Endodermal cell (in vitro differentiated cells): Measurements from ENCODE around the gene MT1M. TPM values are rescaled to one million over a fixed set of nuclear protein-coding genes. Genes with fewer than 3 reads are reported as not detected.
A peak's percentile ranks its signal among the peaks of the same experiment; 100 is the strongest.

Experiments
- DNase-seq: peaks from one replicate; pipeline ENCODE4 v3.0.0-alpha.2; 2017
- H3K27ac ChIP-seq: 2 replicates; pipeline ENCODE4 v1.5.1; 2013; ENCODE audit warnings: mild to moderate bottlenecking, low read depth, low read length, moderate library complexity
- H3K27me3 ChIP-seq: 2 replicates; pipeline ENCODE4 v1.6.1; 2013; ENCODE audit warnings: mild to moderate bottlenecking, low read length, moderate library complexity; ENCODE audit not compliant: insufficient read depth, control insufficient read depth, poor library complexity, severe bottlenecking
- H3K36me3 ChIP-seq: 2 replicates; pipeline ENCODE4 v1.7.0; 2013; ENCODE audit warnings: mild to moderate bottlenecking, low read length, moderate library complexity; ENCODE audit not compliant: control insufficient read depth, insufficient read depth
- H3K4me1 ChIP-seq: one replicate; pipeline ENCODE4 v1.7.0; 2013; ENCODE audit warnings: low read length; ENCODE audit not compliant: control insufficient read depth, insufficient read depth
- H3K4me3 ChIP-seq: 2 replicates; pipeline ENCODE4 v1.5.1; 2013; ENCODE audit warnings: mild to moderate bottlenecking, low read length, moderate library complexity
- H3K9ac ChIP-seq: 2 replicates; pipeline ENCODE4 v1.6.1; 2013; ENCODE audit warnings: mild to moderate bottlenecking, low read length, moderate library complexity; ENCODE audit not compliant: poor library complexity, severe bottlenecking; ENCODE audit errors: extremely low read depth
- H3K9me3 ChIP-seq: 2 replicates; pipeline ENCODE4 v1.6.1; 2013; ENCODE audit warnings: mild to moderate bottlenecking, low read length, moderate library complexity; ENCODE audit not compliant: control insufficient read depth
- H3K27ac Mint-ChIP-seq: 2 replicates; pipeline ENCODE4 v1.8.0; 2020; ENCODE audit warnings: mixed read lengths
- H3K27me3 Mint-ChIP-seq: 2 replicates; pipeline ENCODE4 v1.8.0; 2021; ENCODE audit warnings: mild to moderate bottlenecking, mixed read lengths; ENCODE audit not compliant: insufficient read depth
- H3K36me3 Mint-ChIP-seq: 2 replicates; pipeline ENCODE4 v1.8.0; 2020; ENCODE audit warnings: low read depth, mixed read lengths
- H3K4me1 Mint-ChIP-seq: 2 replicates; pipeline ENCODE4 v1.8.0; 2020; ENCODE audit warnings: mixed read lengths
- H3K4me3 Mint-ChIP-seq: 2 replicates; pipeline ENCODE4 v1.8.0; 2020; ENCODE audit warnings: mild to moderate bottlenecking, moderate library complexity, mixed read lengths
- H3K9me3 Mint-ChIP-seq: 2 replicates; pipeline ENCODE4 v1.8.0; 2020; ENCODE audit warnings: mild to moderate bottlenecking, mixed read lengths
- WGBS, 2 experiments: methylation state at CpG; one replicate each; pipeline versions ENCODE4 v1.1.5 to v1.1.7; 2013; ENCODE audit warnings: missing lambda C conversion rate in 2 of 2, mixed read lengths in 1 of 2; ENCODE audit not compliant: insufficient coverage in 1 of 2, insufficient read length in 1 of 2; 5-methylcytosine and 5-hydroxymethylcytosine counted together
- total RNA-seq, 2 donors: library from RNA; stranded (reverse); fragmentation: NEBNext Ultra II Directional in 1 of 2; extraction: Animal tissue kit (Norgen Biotek cat#: 25700) in 1 of 2; gene quantifications; 2 replicates in 1 of 2; 3 replicates in 1 of 2; pipeline ENCODE4 v1.2.1, GENCODE V29; 2021
- TF ChIP-seq, protein P1 (sequence below): fragments of 200-600 bp; sonication (generic); conservative IDR thresholded peaks from 2 replicates; pipeline ENCODE4 v1.5.0; 2021; ENCODE audit warnings: antibody characterized with exemption, mild to moderate bottlenecking

The MT1M gene
- total RNA-seq, 2 donors from 2014 or later = not detected

DNA sequence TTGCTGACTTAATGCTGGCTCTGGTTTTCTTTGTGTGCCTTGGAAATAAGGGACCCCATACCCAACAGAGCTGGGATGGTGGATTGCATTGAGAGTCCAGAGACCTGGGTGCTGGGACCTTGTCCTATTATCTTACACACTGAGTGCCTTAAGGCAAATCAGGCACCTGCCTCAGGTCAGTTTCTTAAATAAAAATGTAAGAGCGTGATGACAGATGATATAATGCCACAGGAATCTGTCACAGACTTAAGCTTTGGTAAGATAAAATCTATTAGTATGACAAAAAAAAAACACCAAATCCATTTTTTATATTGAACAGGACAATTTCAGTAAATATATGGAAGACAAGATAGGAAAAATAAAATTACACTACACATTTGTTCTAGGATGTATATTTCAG lies 7.6 kb downstream of the MT1M start:
- no peaks in the 10 kb centered on the region for H3K9me3 ChIP-seq
- peaks cover 100% of the 10 kb centered on the region for H3K27me3 Mint-ChIP-seq
- H3K4me3 Mint-ChIP-seq = no peak overlapping the region
- H3K9ac ChIP-seq = no peak overlapping the region
- H3K4me1 ChIP-seq = no peaks in the 10 kb centered on the region
- TF ChIP-seq, protein P1, sequence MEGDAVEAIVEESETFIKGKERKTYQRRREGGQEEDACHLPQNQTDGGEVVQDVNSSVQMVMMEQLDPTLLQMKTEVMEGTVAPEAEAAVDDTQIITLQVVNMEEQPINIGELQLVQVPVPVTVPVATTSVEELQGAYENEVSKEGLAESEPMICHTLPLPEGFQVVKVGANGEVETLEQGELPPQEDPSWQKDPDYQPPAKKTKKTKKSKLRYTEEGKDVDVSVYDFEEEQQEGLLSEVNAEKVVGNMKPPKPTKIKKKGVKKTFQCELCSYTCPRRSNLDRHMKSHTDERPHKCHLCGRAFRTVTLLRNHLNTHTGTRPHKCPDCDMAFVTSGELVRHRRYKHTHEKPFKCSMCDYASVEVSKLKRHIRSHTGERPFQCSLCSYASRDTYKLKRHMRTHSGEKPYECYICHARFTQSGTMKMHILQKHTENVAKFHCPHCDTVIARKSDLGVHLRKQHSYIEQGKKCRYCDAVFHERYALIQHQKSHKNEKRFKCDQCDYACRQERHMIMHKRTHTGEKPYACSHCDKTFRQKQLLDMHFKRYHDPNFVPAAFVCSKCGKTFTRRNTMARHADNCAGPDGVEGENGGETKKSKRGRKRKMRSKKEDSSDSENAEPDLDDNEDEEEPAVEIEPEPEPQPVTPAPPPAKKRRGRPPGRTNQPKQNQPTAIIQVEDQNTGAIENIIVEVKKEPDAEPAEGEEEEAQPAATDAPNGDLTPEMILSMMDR = no peak
- H3K27ac ChIP-seq = no peak overlapping the region
- 92% methylated on average over 1 of the region's 1 CpG; no CpG with 5 or more reads in 1 of the 2 experiments for WGBS, 2 experiments
- H3K4me1 Mint-ChIP-seq = peaks cover 17% of the 10 kb centered on the region
- no peaks in the 10 kb centered on the region for H3K9me3 Mint-ChIP-seq
- no peaks in the 10 kb centered on the region for H3K36me3 Mint-ChIP-seq
- H3K27ac Mint-ChIP-seq = no peak overlapping the region
- peaks cover 100% of the 10 kb centered on the region for H3K27me3 ChIP-seq
- no peak overlapping the region for H3K4me3 ChIP-seq
- DNase-seq = no peak
- no peaks in the 10 kb centered on the region for H3K36me3 ChIP-seq

DNA sequence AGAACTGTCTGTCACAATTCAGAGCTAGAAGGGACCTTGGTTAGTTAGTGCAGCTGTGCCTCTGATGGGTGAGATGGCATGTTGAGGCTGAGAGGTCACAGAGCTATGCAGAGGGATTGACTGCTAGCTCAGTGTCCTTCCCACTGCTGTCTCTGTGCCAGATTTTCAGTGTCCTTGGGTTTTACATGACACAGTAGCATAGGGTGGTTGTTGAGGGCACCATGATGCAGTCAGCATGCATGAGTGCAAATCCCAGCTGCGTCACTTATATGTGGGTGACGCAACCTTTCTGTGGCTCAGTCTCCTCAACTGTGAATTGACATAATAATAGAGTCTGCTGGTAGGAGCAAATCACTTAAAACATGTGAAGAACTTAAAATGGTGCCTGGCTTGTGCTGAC lies 8.7 kb downstream of the MT1M start:
- Mint-ChIP-seq H3K36me3 (no peaks in the 10 kb centered on the region), H3K9me3 (no peaks in the 10 kb centered on the region), H3K4me1 (peaks cover 16% of the 10 kb centered on the region), H3K4me3 (no peak overlapping the region), H3K27ac (no peak overlapping the region), H3K27me3 (peaks cover 100% of the 10 kb centered on the region)
- no peak overlapping the region for H3K4me3 ChIP-seq
- H3K4me1 ChIP-seq = no peaks in the 10 kb centered on the region
- H3K9me3 ChIP-seq = no peaks in the 10 kb centered on the region
- WGBS, 2 experiments = 84 to 86% methylated on average over 2 of the region's 2 CpGs
- H3K27ac ChIP-seq = no peak overlapping the region
- H3K27me3 ChIP-seq = peaks cover 100% of the 10 kb centered on the region
- no peak overlapping the region for H3K9ac ChIP-seq
- TF ChIP-seq, protein P1 = no peak
- no peak for DNase-seq
- no peaks in the 10 kb centered on the region for H3K36me3 ChIP-seq

DNA sequence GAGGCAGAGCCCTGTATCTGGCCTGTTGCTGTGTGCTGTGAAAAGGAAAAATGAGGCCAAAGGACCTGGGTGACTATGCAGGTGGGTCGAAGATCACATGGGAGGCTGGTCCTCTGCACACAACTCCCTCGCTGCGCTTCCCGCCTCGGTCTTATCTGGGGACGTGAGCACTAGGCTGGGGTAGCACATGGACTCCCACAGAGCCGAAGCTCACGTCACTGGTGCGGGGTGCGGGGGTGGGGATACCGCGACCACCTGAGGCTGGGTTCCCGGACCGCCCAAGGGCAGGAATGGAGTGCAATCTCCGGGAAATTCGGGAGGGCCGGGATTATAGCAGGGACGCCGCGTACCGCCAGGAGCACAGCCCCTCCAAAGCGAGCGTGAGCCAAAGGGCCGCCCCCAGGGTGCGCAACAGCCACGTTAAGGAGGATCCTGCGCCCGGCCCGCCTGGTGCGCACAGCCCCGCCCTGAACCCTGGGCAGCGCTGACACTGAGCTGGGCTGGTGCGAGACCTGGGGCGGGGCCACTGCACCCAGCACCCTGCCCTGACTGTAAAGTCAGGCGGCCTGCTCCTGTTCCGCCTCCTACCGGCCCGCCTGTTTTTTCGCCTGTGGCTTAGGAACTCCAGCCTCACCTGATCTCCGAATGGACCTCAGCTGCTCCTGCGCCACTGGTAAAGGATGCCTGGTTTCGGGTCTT lies 10.8 kb downstream of the MT1M start:
- Mint-ChIP-seq H3K36me3 (no peaks in the 10 kb centered on the region), H3K9me3 (no peaks in the 10 kb centered on the region), H3K27me3 (peaks cover 100% of the 10 kb centered on the region), H3K4me3 (peak overlapping the region; percentile 46), H3K27ac (no peak overlapping the region), H3K4me1 (peaks cover 10% of the 10 kb centered on the region)
- TF ChIP-seq, protein P1 = peak; percentile 75
- peak; percentile 89 for DNase-seq
- H3K9me3 ChIP-seq = no peaks in the 10 kb centered on the region
- H3K27ac ChIP-seq = no peak overlapping the region
- WGBS, 2 experiments = 7 to 9% methylated on average over 21 to 42 of the region's 42 CpGs
- no peaks in the 10 kb centered on the region for H3K4me1 ChIP-seq
- H3K27me3 ChIP-seq = peaks cover 100% of the 10 kb centered on the region
- peak overlapping the region; percentile 31 for H3K4me3 ChIP-seq
- H3K36me3 ChIP-seq = no peaks in the 10 kb centered on the region
- H3K9ac ChIP-seq = no peak overlapping the region
